Measurements from ENCODE around the gene USP32.

GRCh38 chr17:60318326-60318725 is 73.6 kb downstream of the USP32 start:
- no peak for TF ChIP-seq PATZ1 (CRISPR knock-in tag; IDR thresholded peaks at IDR 0.05; ENCODE audit: borderline replicate concordance)
- TF ChIP-seq ESRRG (CRISPR knock-in tag; IDR thresholded peaks at IDR 0.05) = no peak
- TF ChIP-seq ZFP30 (CRISPR knock-in tag; IDR thresholded peaks at IDR 0.05) = no peak
- no peak for TF ChIP-seq CSDC2 (CRISPR knock-in tag; IDR thresholded peaks at IDR 0.05)
- no peak for TF ChIP-seq TOX (CRISPR knock-in tag; IDR thresholded peaks at IDR 0.05; ENCODE audit: borderline replicate concordance)
- TF ChIP-seq ISL1 (CRISPR knock-in tag; IDR thresholded peaks at IDR 0.05) = no peak
- TF ChIP-seq, protein P1, sequence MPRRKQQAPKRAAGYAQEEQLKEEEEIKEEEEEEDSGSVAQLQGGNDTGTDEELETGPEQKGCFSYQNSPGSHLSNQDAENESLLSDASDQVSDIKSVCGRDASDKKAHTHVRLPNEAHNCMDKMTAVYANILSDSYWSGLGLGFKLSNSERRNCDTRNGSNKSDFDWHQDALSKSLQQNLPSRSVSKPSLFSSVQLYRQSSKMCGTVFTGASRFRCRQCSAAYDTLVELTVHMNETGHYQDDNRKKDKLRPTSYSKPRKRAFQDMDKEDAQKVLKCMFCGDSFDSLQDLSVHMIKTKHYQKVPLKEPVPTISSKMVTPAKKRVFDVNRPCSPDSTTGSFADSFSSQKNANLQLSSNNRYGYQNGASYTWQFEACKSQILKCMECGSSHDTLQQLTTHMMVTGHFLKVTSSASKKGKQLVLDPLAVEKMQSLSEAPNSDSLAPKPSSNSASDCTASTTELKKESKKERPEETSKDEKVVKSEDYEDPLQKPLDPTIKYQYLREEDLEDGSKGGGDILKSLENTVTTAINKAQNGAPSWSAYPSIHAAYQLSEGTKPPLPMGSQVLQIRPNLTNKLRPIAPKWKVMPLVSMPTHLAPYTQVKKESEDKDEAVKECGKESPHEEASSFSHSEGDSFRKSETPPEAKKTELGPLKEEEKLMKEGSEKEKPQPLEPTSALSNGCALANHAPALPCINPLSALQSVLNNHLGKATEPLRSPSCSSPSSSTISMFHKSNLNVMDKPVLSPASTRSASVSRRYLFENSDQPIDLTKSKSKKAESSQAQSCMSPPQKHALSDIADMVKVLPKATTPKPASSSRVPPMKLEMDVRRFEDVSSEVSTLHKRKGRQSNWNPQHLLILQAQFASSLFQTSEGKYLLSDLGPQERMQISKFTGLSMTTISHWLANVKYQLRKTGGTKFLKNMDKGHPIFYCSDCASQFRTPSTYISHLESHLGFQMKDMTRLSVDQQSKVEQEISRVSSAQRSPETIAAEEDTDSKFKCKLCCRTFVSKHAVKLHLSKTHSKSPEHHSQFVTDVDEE (CRISPR knock-in tag; IDR thresholded peaks at IDR 0.05) = no peak
- no peak for TF ChIP-seq CREB5 (CRISPR knock-in tag; IDR thresholded peaks at IDR 0.05; ENCODE audit: low read depth)
- no peak for TF ChIP-seq RARB (CRISPR knock-in tag; IDR thresholded peaks at IDR 0.05)
- TF ChIP-seq ZNF8 (CRISPR knock-in tag; IDR thresholded peaks at IDR 0.05) = no peak
